Ishikawa (cell line): ENCODE results near the gene GSAP.

Experiments
- CEBPB ChIP-seq: IDR thresholded peaks from 2 replicates; pipeline ENCODE4 v1.6.1; 2012
- CREB1 ChIP-seq: IDR thresholded peaks from 2 replicates; pipeline ENCODE4 v1.6.1; 2012; ENCODE audit warnings: low read depth
- EGR1 ChIP-seq: IDR thresholded peaks from 2 replicates; pipeline ENCODE4 v1.6.1; 2012
- EP300 ChIP-seq: IDR thresholded peaks from 2 replicates; pipeline ENCODE4 v1.6.1; 2012; ENCODE audit warnings: borderline replicate concordance
- FOXM1 ChIP-seq: IDR thresholded peaks from 2 replicates; pipeline ENCODE4 v1.6.1; 2012; ENCODE audit warnings: low read depth, borderline replicate concordance
- NFIC ChIP-seq: IDR thresholded peaks from 2 replicates; pipeline ENCODE4 v1.6.1; 2012
- RAD21 ChIP-seq: IDR thresholded peaks from 2 replicates; pipeline ENCODE4 v1.6.1; 2012; ENCODE audit warnings: low read depth
- TAF1 ChIP-seq: IDR thresholded peaks from 2 replicates; pipeline ENCODE4 v1.6.1; 2012; ENCODE audit warnings: low read depth, mild to moderate bottlenecking
- TCF12 ChIP-seq: IDR thresholded peaks from 2 replicates; pipeline ENCODE4 v1.6.1; 2012; ENCODE audit warnings: low read depth
- TEAD4 ChIP-seq: IDR thresholded peaks from 2 replicates; pipeline ENCODE4 v1.6.1; 2012
- YY1 ChIP-seq: IDR thresholded peaks from 2 replicates; pipeline ENCODE4 v1.6.1; 2012; ENCODE audit warnings: low read depth
- ZBTB7A ChIP-seq: IDR thresholded peaks from 2 replicates; pipeline ENCODE4 v1.6.1; 2012; ENCODE audit warnings: low read depth
- TF ChIP-seq, protein P1 (sequence below): IDR thresholded peaks from 2 replicates; pipeline ENCODE4 v1.6.1; 2012
- TF ChIP-seq, protein P2 (sequence below): IDR thresholded peaks from 2 replicates; pipeline ENCODE4 v1.6.1; 2012; ENCODE audit warnings: low read depth, mild to moderate bottlenecking
- TF ChIP-seq, protein P3 (sequence below): IDR thresholded peaks from 2 replicates; pipeline ENCODE4 v1.6.1; 2012

The GSAP gene

DNA sequence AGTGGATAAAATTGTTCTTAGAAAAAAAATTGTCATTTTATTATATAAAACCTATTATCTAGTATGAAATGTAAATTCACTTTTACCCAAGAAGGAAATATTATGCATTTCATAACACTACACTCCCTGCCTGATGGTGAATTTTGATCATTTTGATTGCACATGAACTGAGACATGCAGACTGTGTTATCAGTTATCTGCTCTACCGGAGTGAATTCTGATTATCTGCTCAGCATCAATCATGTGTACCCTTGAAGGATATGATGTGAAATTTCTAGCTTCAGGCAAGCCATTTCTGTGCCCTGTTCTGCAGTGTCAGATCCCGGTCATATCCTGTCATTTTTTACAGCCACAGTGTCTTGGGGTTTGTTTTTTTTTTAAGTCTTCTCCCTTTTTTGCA, 131.5 kb downstream of the GSAP start:
- no peak for TF ChIP-seq FOXM1
- TF ChIP-seq TEAD4: no peak
- TF ChIP-seq, protein P1, sequence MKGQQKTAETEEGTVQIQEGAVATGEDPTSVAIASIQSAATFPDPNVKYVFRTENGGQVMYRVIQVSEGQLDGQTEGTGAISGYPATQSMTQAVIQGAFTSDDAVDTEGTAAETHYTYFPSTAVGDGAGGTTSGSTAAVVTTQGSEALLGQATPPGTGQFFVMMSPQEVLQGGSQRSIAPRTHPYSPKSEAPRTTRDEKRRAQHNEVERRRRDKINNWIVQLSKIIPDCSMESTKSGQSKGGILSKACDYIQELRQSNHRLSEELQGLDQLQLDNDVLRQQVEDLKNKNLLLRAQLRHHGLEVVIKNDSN: no peak
- no peak for TF ChIP-seq CEBPB
- TF ChIP-seq TCF12: no peak

DNA sequence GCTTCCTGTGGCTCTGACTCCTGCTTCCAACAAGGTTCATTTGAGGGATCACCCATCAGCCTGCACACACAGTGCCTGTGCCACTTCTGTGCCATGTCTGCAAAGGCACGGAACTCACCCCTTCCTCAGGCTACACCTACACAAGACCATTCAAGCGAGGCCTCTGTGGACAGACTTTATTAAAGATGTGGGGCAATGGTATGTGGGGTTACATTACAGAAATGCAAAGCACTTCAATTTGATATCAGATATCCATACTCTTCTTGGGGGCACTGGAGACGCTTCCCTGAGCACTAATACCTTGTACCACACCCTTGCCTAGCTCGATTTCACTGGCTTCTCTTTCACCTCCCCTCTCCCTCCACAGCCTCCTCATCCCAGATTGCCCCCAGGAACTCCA, 132.1 kb downstream of the GSAP start:
- TF ChIP-seq, protein P2, sequence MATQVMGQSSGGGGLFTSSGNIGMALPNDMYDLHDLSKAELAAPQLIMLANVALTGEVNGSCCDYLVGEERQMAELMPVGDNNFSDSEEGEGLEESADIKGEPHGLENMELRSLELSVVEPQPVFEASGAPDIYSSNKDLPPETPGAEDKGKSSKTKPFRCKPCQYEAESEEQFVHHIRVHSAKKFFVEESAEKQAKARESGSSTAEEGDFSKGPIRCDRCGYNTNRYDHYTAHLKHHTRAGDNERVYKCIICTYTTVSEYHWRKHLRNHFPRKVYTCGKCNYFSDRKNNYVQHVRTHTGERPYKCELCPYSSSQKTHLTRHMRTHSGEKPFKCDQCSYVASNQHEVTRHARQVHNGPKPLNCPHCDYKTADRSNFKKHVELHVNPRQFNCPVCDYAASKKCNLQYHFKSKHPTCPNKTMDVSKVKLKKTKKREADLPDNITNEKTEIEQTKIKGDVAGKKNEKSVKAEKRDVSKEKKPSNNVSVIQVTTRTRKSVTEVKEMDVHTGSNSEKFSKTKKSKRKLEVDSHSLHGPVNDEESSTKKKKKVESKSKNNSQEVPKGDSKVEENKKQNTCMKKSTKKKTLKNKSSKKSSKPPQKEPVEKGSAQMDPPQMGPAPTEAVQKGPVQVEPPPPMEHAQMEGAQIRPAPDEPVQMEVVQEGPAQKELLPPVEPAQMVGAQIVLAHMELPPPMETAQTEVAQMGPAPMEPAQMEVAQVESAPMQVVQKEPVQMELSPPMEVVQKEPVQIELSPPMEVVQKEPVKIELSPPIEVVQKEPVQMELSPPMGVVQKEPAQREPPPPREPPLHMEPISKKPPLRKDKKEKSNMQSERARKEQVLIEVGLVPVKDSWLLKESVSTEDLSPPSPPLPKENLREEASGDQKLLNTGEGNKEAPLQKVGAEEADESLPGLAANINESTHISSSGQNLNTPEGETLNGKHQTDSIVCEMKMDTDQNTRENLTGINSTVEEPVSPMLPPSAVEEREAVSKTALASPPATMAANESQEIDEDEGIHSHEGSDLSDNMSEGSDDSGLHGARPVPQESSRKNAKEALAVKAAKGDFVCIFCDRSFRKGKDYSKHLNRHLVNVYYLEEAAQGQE: no peak
- no peak for TF ChIP-seq YY1
- TF ChIP-seq, protein P1: no peak
- no peak for TF ChIP-seq CREB1
- TF ChIP-seq ZBTB7A: no peak
- peak; percentile 78 for TF ChIP-seq TCF12
- TF ChIP-seq NFIC: no peak; the same call in 1 of the 2 replicates
- peak; percentile 86; the same call in 1 of the 2 replicates for TF ChIP-seq EP300
- TF ChIP-seq FOXM1: peak; percentile 72
- peak; percentile 68; the same call in 1 of the 2 replicates for TF ChIP-seq TEAD4
- no peak for TF ChIP-seq TAF1
- no peak for TF ChIP-seq CEBPB
- no peak for TF ChIP-seq EGR1
- no peak for TF ChIP-seq RAD21
- TF ChIP-seq, protein P3, sequence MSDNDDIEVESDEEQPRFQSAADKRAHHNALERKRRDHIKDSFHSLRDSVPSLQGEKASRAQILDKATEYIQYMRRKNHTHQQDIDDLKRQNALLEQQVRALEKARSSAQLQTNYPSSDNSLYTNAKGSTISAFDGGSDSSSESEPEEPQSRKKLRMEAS: no peak; the same call in 1 of the 2 replicates

DNA sequence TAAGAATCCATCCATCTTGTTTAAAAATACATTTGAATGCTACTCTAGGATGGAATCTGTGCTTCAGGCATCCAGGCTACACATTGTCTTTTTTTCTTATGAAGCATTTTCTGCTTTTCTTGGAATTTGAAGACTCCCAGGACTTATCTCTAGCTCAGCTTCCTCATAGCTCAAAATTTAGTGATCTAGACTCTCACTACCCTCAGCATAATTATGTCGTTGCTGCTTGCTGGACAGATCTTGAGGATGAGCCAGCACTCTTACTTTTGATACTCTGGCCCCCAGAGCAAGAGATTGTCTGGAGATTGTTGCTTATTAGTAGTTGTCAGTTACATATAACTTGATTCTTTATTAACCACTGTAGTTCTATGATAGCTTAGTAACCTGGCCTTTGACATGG, 133.3 kb downstream of the GSAP start:
- TF ChIP-seq, protein P2: peak; percentile 35; the same call in 1 of the 2 replicates
- TF ChIP-seq TAF1: no peak
- TF ChIP-seq, protein P1: no peak

DNA sequence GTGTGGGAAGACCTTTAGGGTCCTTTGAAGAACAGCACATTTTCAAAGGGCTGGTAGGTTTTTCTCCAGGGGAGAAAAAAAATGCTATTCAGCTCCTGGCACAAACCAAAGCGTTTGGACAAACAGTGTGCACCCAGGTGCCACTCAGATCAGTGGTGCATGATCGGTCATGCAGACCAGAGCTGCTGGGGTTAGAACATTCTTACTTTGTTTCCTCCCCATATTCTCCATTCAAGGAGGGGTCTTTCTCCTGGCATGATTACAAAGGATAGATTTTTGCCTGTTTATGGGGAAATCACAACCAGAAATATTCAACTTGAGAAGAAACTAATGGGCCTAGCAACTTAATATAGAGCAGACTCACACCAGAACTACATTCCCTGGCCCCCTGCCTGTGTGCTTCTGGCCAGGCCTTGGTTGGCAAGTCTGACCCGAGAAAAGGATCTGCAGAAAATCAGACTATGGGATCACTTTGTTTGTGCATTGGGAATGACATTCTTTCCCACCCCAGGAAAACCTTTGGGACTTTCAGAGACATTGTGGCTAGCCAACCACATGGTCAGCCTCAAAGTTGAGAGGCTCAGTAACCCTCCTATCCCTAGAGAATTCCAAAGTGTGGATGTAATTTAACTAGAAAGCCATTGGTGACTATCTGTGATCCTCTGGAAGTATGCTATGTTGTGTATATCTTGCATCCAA, 134.2 kb downstream of the GSAP start:
- TF ChIP-seq EGR1 (no peak), TCF12 (peak; percentile 96), CEBPB (no peak), TAF1 (no peak), ZBTB7A (peak; percentile 61; the same call in 1 of the 2 replicates), YY1 (no peak), TEAD4 (peak; percentile 75), CREB1 (no peak), RAD21 (no peak; the same call in 1 of the 2 replicates), NFIC (peak; percentile 87), EP300 (peak; percentile 95), FOXM1 (peak; percentile 96)
- TF ChIP-seq, protein P2: no peak
- TF ChIP-seq, protein P3: peak; percentile 72
- TF ChIP-seq, protein P1: no peak
